BJ (cell line): ENCODE results near the gene OR6J1. TPM values are rescaled to one million over a fixed set of nuclear protein-coding genes. Genes with fewer than 3 reads are reported as not detected.
A peak's percentile ranks its signal among the peaks of the same experiment; 100 is the strongest.

Experiments
- CTCF ChIA-PET: fragments of 350-600 bp; formaldehyde crosslinking; extraction: SDS; loops from one replicate; lab custom pipeline; 2021; ENCODE audit warnings: antibody characterized with exemption, inconsistent platforms; lab: Yijun Ruan, JAX
- POLR2A ChIA-PET: fragments of 300-600 bp; sonication (Branson Sonifier 250); formaldehyde crosslinking; extraction: SDS; loops from one replicate; lab custom pipeline; 2021; ENCODE audit warnings: antibody characterized with exemption; lab: Charles Lee
- DNase-seq: peaks from one replicate; pipeline ENCODE4 v3.0.0-alpha.2; 2011; ENCODE audit warnings: low read depth
- H3K27me3 ChIP-seq: 2 replicates; pipeline ENCODE4 v1.6.0; 2011; ENCODE audit warnings: low read length; ENCODE audit not compliant: control insufficient read depth, insufficient read depth
- H3K36me3 ChIP-seq: 2 replicates; pipeline ENCODE4 v1.5.1; 2011; ENCODE audit warnings: low read length; ENCODE audit not compliant: control insufficient read depth, insufficient read depth
- H3K4me3 ChIP-seq: 2 replicates; pipeline ENCODE4 v1.5.1; 2011; ENCODE audit warnings: low read depth, mild to moderate bottlenecking, control low read depth, low read length
- CTCF ChIP-seq: IDR thresholded peaks from 2 replicates; pipeline ENCODE4 v1.5.1; 2011; ENCODE audit warnings: low read depth, mild to moderate bottlenecking, control low read depth, inconsistent platforms, low read length, moderate library complexity; ENCODE audit not compliant: insufficient read depth
- polyA plus RNA-seq: library from polyadenylated mRNA; depleted of rRNA; stranded (reverse); fragments of >200 nt; gene quantifications from 2 replicates; pipeline ENCODE4 v1.2.3, GENCODE V29; 2011

The OR6J1 gene
- polyA plus RNA-seq, 1 experiment: not detected

- Histone ChIP-seq H3K27me3 (no peaks in the 10 kb centered on the region), H3K36me3 (peaks cover 16% of the 10 kb centered on the region), H3K4me3 (no peak overlapping the region)
- no peak for DNase-seq
- TF ChIP-seq CTCF: peak; percentile 42
- ChIA-PET CTCF (interaction anchor here (1.1 to 4.6 kb wide), 4 partner anchors 13 to 107 kb away, joined by 3 to 45 read pairs (median 6); partner anchors contain the start of gene ABHD4), POLR2A (no interaction called here)
Observed at GRCh38 chr14:22613106-22613695, 31.0 kb downstream of the OR6J1 start.

- no peak for TF ChIP-seq CTCF
- POLR2A ChIA-PET: no interaction called here
- H3K4me3 ChIP-seq: no peak overlapping the region
- peaks cover 29% of the 10 kb centered on the region for H3K36me3 ChIP-seq
- CTCF ChIA-PET: interaction anchor here (1.0 to 4.6 kb wide), 3 partner anchors 11 to 42 kb away, joined by 3 to 45 read pairs (median 7); partner anchors contain the start of genes ABHD4 and DAD1
- no peak for DNase-seq
- H3K27me3 ChIP-seq: no peaks in the 10 kb centered on the region
Observed at GRCh38 chr14:22610931-22611330, 33.2 kb downstream of the OR6J1 start.

- POLR2A ChIA-PET: interaction anchor here (0.6 to 0.7 kb wide), 2 partner anchors 9 to 26 kb away, joined by 3 to 4 read pairs; partner anchors contain the start of gene ABHD4
- no peak for DNase-seq
- no peaks in the 10 kb centered on the region for H3K27me3 ChIP-seq
- no peak for TF ChIP-seq CTCF
- CTCF ChIA-PET: interaction anchor here (0.8 to 1.3 kb wide), 3 partner anchors 9 to 31 kb away, joined by 3 to 4 read pairs (median 3); no protein-coding TSS in a partner anchor
- peaks cover 51% of the 10 kb centered on the region for H3K36me3 ChIP-seq
- H3K4me3 ChIP-seq: no peak overlapping the region
Observed at GRCh38 chr14:22607291-22607690, 36.9 kb downstream of the OR6J1 start.

- CTCF ChIA-PET: interaction anchor here (0.6 to 1.4 kb wide), 2 partner anchors 47 to 53 kb away, joined by 3 to 4 read pairs; no protein-coding TSS in a partner anchor
- Histone ChIP-seq H3K27me3 (no peaks in the 10 kb centered on the region), H3K4me3 (no peak overlapping the region), H3K36me3 (peaks cover 50% of the 10 kb centered on the region)
- TF ChIP-seq CTCF: no peak
- DNase-seq: no peak
- POLR2A ChIA-PET: interaction anchor here (1.0 kb wide), 1 partner anchor 17 kb away, joined by 3 read pairs; no protein-coding TSS in a partner anchor
Observed at GRCh38 chr14:22606380-22606779, 37.8 kb downstream of the OR6J1 start.

- H3K4me3 ChIP-seq: no peak overlapping the region
- TF ChIP-seq CTCF: no peak
- ChIA-PET CTCF (interaction anchor here (1.1 to 6.3 kb wide), 3 partner anchors 9 to 50 kb away, joined by 3 to 45 read pairs (median 16); partner anchors contain the start of gene DAD1), POLR2A (interaction anchor here (1.0 kb wide), 1 partner anchor 14 kb away, joined by 3 read pairs; the partner anchor contains the start of gene DAD1)
- no peak for DNase-seq
- H3K27me3 ChIP-seq: no peaks in the 10 kb centered on the region
- H3K36me3 ChIP-seq: peaks cover 40% of the 10 kb centered on the region
Observed at GRCh38 chr14:22602862-22603261, 41.3 kb downstream of the OR6J1 start.
